Esophagus mucosa (tissue), 1 donor: ENCODE results near the gene FASTKD2. TPM values are rescaled to one million over a fixed set of nuclear protein-coding genes. Genes with fewer than 3 reads are reported as not detected.

Experiments used
- ATAC-seq: fragments of 200-7000 bp; cut with Tn5 transposase; one replicate; pipeline ENCODE4 v1.9.1; 2020
- total RNA-seq: library from RNA; stranded (reverse); gene quantifications from one replicate; pipeline ENCODE4 v1.2.4, GENCODE V29; 2023
- donor health status: DM: yes; HTN: yes; CAD: no.

FASTKD2 gene
- total RNA-seq, result 19.7 TPM

GRCh38 chr2:206765242-206766056 lies at the start of gene FASTKD2, which contains the start of gene MDH1B:
Gene FASTKD2 (plus strand): TSS chr2:206765606. CDS start chr2:206766694, 1,088 bp downstream.
Gene MDH1B (minus strand): TSS chr2:206765328. CDS start chr2:206765271, 57 bp downstream.
- peak; percentile 95 for ATAC-seq

GRCh38 chr2:206716623-206717022 lies 48.8 kb upstream of the FASTKD2 start:
- no peak for ATAC-seq

GRCh38 chr2:206718296-206718695 lies 47.1 kb upstream of the FASTKD2 start, which contains the start of gene DYTN:
Gene DYTN (minus strand): TSS chr2:206718396. CDS start chr2:206718279, 117 bp downstream.
- ATAC-seq, result no peak

GRCh38 chr2:206721256-206721920 lies 44.0 kb upstream of the FASTKD2 start:
- ATAC-seq, result no peak

- ATAC-seq, result no peak
These were observed 42.1 kb upstream of the FASTKD2 start for GRCh38 chr2:206723288-206723687.

- ATAC-seq, result no peak
These were observed 38.1 kb upstream of the FASTKD2 start for GRCh38 chr2:206727287-206727686.

GRCh38 chr2:206728277-206729199 lies 36.9 kb upstream of the FASTKD2 start:
- peak; percentile 32 for ATAC-seq

GRCh38 chr2:206733341-206733740 lies 32.1 kb upstream of the FASTKD2 start:
- no peak for ATAC-seq

- no peak for ATAC-seq
These were observed 28.5 kb upstream of the FASTKD2 start for GRCh38 chr2:206736935-206737334.

GRCh38 chr2:206739271-206739670 lies 26.1 kb upstream of the FASTKD2 start:
- no peak for ATAC-seq

- ATAC-seq, result no peak
These were observed 24.6 kb upstream of the FASTKD2 start for GRCh38 chr2:206740800-206741199.

GRCh38 chr2:206756816-206757215 lies 8.6 kb upstream of the FASTKD2 start:
- no peak for ATAC-seq

- ATAC-seq, result no peak
These were observed 649 bp upstream of the FASTKD2 start for GRCh38 chr2:206764673-206765241.

GRCh38 chr2:206766057-206766930 lies 888 bp downstream of the FASTKD2 start:
- ATAC-seq, result no peak

- no peak for ATAC-seq
These were observed 9.5 kb downstream of the FASTKD2 start for GRCh38 chr2:206774871-206775270.

- no peak for ATAC-seq
These were observed 11.0 kb downstream of the FASTKD2 start for GRCh38 chr2:206776432-206776831.

- ATAC-seq, result no peak
These were observed 15.3 kb downstream of the FASTKD2 start for GRCh38 chr2:206780671-206781070.

- no peak for ATAC-seq
These were observed 18.3 kb downstream of the FASTKD2 start for GRCh38 chr2:206783718-206784117.

GRCh38 chr2:206784559-206785353 lies 19.4 kb downstream of the FASTKD2 start:
- ATAC-seq, result no peak

GRCh38 chr2:206790311-206790935 lies 25.0 kb downstream of the FASTKD2 start:
- no peak for ATAC-seq
